Left lobe of liver (tissue), 2 donors: ENCODE results near the gene MASTL. TPM values are rescaled to one million over a fixed set of nuclear protein-coding genes. Genes with fewer than 3 reads are reported as not detected.

Experiments used
- ATAC-seq: fragments of 200-7000 bp; cut with Tn5 transposase; one replicate; pipeline ENCODE4 v1.9.1; 2020; ENCODE audit warnings: mild to moderate bottlenecking, moderate library complexity
- DNase-seq: peaks from one replicate; pipeline ENCODE4 v3.0.0-alpha.2; 2020; ENCODE audit warnings: low spot score
- total RNA-seq: library from RNA; stranded (reverse); gene quantifications from one replicate; pipeline ENCODE4 v1.2.1, GENCODE V29; 2021
- donor health status: DM: no; HTN: no; CAD: no; lungs with moderate emphysema.
- donor health status: DM: no; HTN: yes; CAD: no.

MASTL gene
- total RNA-seq, 1 donor from 2014 or later, result 2.6 TPM

DNA sequence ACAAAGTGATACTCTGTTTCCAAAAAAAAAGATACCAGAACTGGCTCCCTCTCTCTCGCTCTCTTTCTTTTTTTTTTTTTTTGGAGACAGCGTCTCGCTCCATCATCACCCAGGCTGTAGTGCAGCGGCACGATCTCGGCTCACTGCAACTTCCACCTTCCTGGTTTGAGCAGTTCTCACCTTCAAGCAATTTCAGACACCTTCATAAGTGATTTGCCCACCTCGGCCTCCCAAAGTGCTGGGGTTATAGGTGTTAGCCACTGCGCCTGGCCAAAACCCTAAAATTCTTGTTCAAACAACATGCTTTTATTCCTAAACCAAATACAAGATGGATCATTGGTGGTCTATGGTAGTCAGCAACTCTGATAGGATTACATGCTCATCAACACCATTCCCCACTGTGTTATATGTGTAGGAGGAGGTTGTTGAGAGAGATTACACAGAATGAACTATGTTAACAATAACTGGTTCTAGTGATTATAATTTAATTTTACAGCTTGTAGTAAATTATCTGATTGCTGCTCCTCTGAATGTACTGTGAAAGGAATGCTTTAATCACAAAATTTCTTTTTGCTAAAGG lies 69.9 kb downstream of the MASTL start:
- ATAC-seq (no peak), DNase-seq (no peak)

DNA sequence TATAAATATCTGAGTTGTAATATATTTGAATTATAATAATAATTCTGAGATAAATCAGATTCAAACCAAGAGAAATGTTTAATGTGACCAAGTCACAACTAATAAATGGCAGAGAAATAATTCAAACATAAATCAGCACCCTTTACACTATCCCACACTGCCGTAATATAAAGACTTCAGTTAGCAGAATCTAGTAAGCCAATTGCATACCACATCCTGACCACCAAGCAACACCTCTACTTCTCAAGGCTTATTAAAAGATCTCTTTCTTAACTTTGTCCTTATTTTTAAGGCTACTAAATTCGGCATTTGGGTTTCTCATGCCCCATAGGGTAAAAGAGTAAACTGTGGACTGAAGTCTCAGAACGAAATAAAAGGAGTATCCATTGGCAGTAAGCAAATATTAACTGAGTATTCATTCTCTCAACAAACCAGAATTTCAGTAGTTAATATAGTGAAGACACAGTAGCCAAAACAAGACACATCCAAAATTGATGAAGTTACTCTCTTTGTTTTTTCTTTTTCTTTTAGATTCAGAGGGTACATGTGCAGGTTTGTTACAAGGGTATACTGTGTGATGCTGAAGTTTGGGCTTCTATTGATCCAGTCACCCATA lies 70.6 kb downstream of the MASTL start:
- ATAC-seq, result no peak
- no peak for DNase-seq

DNA sequence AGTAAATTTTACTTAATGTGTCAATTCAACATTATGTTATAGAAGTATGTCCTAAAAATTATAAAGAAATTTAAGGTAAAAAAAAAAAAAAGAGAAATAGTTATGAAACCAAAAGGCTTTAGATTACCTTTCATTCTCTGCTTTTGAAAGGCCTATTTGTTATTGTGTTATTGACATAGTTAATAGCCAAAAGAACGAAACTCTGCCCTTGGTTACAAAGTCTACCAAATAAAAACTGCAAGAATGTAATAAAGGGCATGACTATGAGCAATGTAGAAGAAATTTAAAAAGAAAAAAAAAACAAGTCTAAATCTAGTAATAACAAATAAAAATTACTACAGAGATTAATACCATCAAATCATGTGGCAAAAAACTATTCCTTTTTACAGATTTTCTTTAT lies 74.9 kb downstream of the MASTL start:
- ATAC-seq (peak; percentile 88), DNase-seq (no peak)

DNA sequence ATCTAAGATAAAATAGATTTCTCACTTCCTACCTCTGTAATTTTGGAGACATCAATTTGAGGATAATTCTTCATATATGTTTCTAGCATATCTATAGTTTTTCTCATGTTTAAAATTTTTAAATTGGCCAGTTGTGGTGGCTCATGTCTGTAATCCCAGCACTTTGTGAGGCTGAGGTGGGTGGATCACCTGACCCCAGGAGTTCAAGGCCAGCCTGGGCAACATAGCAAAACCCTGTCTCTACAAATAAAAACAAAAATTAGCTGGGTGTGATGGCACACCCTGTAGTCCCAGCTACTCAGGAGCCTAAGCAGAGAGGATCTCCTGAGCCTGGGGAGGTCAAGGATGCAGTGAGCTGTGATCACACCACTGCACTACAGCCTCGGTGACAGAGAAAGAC lies 80.6 kb downstream of the MASTL start:
- peak; percentile 72 for DNase-seq
- peak; percentile 20 for ATAC-seq

Other genes with a start within 250 kb of the MASTL start
- gene ANKRD26, start 54.9 kb upstream of the MASTL start, total RNA-seq, result 3.5 TPM
- 49.4 TPM for gene YME1L1, start 968 bp upstream of the MASTL start, total RNA-seq
- 43.1 TPM for gene ACBD5, start 85.4 kb downstream of the MASTL start, total RNA-seq